Measurements from ENCODE around the gene NEGR1. TPM values are rescaled to one million over a fixed set of nuclear protein-coding genes. Genes with fewer than 3 reads are reported as not detected.

NEGR1 gene
- total RNA-seq, 1 donor from 2014 or later, result 4.0 TPM

DNA sequence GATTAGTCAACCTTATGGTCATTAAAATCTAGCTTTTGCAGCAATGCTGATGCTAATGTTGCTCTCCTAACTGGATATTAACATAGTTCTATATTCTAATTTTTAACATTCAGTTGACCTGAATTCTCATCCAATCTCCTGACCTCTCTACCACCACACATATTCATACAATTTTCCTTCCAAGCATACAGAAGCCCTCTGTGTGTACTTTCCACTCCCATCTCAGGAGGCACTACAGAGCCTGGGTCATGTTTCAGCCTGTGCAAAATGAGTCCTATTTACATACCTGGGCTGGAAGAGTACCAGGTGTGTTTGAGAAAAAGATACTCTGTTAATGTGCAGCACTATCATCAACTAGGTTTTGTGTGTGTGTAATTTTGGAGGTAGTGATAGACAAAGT is 486.3 kb downstream of the NEGR1 start:
- TF ChIP-seq, protein P1, sequence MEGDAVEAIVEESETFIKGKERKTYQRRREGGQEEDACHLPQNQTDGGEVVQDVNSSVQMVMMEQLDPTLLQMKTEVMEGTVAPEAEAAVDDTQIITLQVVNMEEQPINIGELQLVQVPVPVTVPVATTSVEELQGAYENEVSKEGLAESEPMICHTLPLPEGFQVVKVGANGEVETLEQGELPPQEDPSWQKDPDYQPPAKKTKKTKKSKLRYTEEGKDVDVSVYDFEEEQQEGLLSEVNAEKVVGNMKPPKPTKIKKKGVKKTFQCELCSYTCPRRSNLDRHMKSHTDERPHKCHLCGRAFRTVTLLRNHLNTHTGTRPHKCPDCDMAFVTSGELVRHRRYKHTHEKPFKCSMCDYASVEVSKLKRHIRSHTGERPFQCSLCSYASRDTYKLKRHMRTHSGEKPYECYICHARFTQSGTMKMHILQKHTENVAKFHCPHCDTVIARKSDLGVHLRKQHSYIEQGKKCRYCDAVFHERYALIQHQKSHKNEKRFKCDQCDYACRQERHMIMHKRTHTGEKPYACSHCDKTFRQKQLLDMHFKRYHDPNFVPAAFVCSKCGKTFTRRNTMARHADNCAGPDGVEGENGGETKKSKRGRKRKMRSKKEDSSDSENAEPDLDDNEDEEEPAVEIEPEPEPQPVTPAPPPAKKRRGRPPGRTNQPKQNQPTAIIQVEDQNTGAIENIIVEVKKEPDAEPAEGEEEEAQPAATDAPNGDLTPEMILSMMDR (IDR thresholded peaks at IDR 0.05; ENCODE audit: insufficient read depth, low read length, poor library complexity, severe bottlenecking), result no peak
- H3K36me3 ChIP-seq (ENCODE audit: control insufficient read depth, insufficient read depth, low read length), result no peaks in the 10 kb centered on the region
- no peak for DNase-seq (ENCODE audit: low read depth)
- H3K27me3 ChIP-seq (ENCODE audit: control insufficient read depth, insufficient read depth, low read length), result no peaks in the 10 kb centered on the region
- H3K4me3 ChIP-seq (ENCODE audit: low read depth, low read length), result no peak overlapping the region

DNA sequence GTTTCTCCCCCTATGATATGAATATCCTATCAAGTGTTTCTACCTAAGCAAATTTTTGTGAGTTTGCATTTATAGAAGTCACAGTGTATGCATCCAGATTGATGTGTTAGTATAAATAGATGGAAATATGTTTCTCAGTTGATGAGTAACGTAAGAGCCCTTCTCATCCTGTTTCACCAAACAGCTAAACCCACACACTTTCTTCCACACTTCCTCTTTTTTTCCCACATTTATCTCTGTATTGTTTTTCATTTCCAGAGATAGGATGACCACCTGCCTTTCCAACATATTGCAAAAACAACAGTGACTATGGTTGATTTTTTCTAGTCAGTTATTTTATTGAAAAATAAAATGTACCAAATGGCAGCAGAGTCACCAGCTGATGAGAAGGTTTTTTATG is 490.1 kb downstream of the NEGR1 start:
- no peaks in the 10 kb centered on the region for H3K27me3 ChIP-seq (ENCODE audit: control insufficient read depth, insufficient read depth, low read length)
- no peaks in the 10 kb centered on the region for H3K36me3 ChIP-seq (ENCODE audit: control insufficient read depth, insufficient read depth, low read length)
- TF ChIP-seq, protein P1 (IDR thresholded peaks at IDR 0.05; ENCODE audit: insufficient read depth, low read length, poor library complexity, severe bottlenecking), result no peak
- DNase-seq (ENCODE audit: low read depth), result no peak
- H3K4me3 ChIP-seq (ENCODE audit: low read depth, low read length), result no peak overlapping the region

DNA sequence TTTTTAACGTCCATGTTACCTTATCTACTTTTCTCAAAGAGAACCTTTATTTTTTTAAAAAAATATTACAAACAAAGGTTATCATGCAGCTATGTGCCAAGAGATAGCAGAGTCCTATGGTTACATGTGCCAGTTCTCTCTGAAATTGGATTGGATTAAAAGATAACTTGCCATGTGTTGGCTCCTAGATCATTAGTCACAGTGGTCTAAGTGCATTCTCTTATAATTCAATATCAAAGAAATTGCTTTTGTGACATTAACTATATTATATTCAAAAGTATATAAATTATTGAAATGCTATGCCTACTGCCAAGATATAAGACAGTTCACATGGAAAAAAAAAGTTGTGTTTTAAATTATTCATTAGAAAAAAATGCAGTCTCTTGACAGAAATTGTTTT is 494.2 kb downstream of the NEGR1 start:
- TF ChIP-seq, protein P1 (IDR thresholded peaks at IDR 0.05; ENCODE audit: insufficient read depth, low read length, poor library complexity, severe bottlenecking), result no peak
- DNase-seq (ENCODE audit: low read depth), result no peak
- Histone ChIP-seq H3K4me3 (ENCODE audit: low read depth, low read length) (no peak overlapping the region), H3K27me3 (ENCODE audit: control insufficient read depth, insufficient read depth, low read length) (no peaks in the 10 kb centered on the region), H3K36me3 (ENCODE audit: control insufficient read depth, insufficient read depth, low read length) (no peaks in the 10 kb centered on the region)

DNA sequence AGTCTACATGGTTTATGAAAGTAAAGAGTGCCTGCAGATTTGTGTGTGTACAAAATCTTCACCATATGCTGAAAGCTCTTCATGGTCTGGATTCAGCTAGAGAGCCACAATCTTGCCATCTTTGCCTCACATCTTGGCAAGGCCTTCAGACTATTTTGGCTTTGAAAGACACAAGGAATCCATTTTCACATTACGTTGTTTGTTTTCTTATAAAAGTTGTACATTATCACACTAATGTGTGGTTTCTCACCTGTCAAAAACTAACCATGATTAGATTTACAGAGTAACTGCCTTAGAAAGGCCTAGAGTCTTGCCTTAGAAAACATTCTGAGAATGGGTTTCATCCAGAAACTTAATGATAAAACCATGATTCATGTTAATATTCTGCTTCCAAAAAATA is 494.6 kb downstream of the NEGR1 start:
- Histone ChIP-seq H3K4me3 (ENCODE audit: low read depth, low read length) (no peak overlapping the region), H3K27me3 (ENCODE audit: control insufficient read depth, insufficient read depth, low read length) (no peaks in the 10 kb centered on the region), H3K36me3 (ENCODE audit: control insufficient read depth, insufficient read depth, low read length) (no peaks in the 10 kb centered on the region)
- TF ChIP-seq, protein P1 (IDR thresholded peaks at IDR 0.05; ENCODE audit: insufficient read depth, low read length, poor library complexity, severe bottlenecking), result no peak
- no peak for DNase-seq (ENCODE audit: low read depth)

DNA sequence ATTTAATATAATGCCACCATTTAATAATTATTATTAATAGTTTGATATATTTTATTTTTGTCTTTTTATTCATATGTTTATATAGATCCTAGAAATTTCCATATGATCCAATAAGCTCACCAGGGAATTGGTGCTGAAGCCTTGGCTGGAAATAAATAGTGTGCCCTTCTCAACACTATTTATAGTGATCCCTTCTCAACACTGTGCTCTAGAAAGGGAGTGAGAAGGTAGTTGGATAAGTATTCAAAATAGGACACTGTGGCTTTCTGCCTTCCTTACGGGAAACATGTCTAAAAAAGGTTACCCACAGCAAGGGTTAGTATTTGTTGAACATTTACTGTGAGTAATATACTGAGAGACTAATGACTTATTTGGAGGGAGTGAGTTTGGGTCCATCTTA is 496.1 kb downstream of the NEGR1 start:
- no peak overlapping the region for H3K4me3 ChIP-seq (ENCODE audit: low read depth, low read length)
- TF ChIP-seq, protein P1 (IDR thresholded peaks at IDR 0.05; ENCODE audit: insufficient read depth, low read length, poor library complexity, severe bottlenecking), result no peak
- DNase-seq (ENCODE audit: low read depth), result no peak
- H3K27me3 ChIP-seq (ENCODE audit: control insufficient read depth, insufficient read depth, low read length), result no peaks in the 10 kb centered on the region
- no peaks in the 10 kb centered on the region for H3K36me3 ChIP-seq (ENCODE audit: control insufficient read depth, insufficient read depth, low read length)

DNA sequence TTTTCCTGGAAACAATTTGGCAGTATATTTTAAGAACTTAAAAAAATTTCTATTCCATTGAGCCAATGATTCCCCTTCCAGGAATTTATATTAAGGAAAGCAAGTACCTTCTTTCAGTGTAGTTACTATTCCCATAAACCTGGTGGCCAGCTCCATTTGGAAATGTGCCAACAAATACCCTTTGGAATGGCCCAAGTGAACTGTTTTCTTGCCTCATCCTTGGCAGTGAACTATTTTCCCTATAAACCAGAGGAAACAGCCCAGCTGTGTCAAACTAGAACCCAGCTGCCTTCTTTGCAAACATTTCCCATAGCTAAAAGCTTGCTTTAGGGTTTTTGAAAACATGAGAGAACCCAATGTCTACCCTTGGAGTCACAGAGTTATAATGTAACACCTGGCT is 496.9 kb downstream of the NEGR1 start:
- TF ChIP-seq, protein P1 (IDR thresholded peaks at IDR 0.05; ENCODE audit: insufficient read depth, low read length, poor library complexity, severe bottlenecking), result no peak
- Histone ChIP-seq H3K36me3 (ENCODE audit: control insufficient read depth, insufficient read depth, low read length) (no peaks in the 10 kb centered on the region), H3K27me3 (ENCODE audit: control insufficient read depth, insufficient read depth, low read length) (no peaks in the 10 kb centered on the region), H3K4me3 (ENCODE audit: low read depth, low read length) (no peak overlapping the region)
- DNase-seq (ENCODE audit: low read depth), result no peak
